Measurements from ENCODE around the gene SPIB. TPM values are rescaled to one million over a fixed set of nuclear protein-coding genes. Genes with fewer than 3 reads are reported as not detected.
A peak's percentile ranks its signal among the peaks of the same experiment; 100 is the strongest.

Gene SPIB
- total and polyA plus RNA-seq, 7 donors, result 3.0 to 58.1 (median 33.7) TPM; not detected in 3

GRCh38 chr19:50477751-50478515 lies 59.2 kb downstream of the SPIB start:
- H3K36me3 ChIP-seq, result peaks cover 12 to 46% (median 18%) of the 10 kb centered on the region in 4 donors
- no peak overlapping the region for H3K27ac ChIP-seq
- WGBS, 2 donors, result 96 to 97% methylated on average over 17 of the region's 17 CpGs
- H3K27me3 ChIP-seq, result no peaks in the 10 kb centered on the region
- no peak for TF ChIP-seq CTCF (IDR thresholded peaks at IDR 0.05)
- no peak for TF ChIP-seq POLR2AphosphoS5 (IDR thresholded peaks at IDR 0.05)
- no peak for TF ChIP-seq POLR2A (IDR thresholded peaks at IDR 0.05)
- TF ChIP-seq EP300 (IDR thresholded peaks at IDR 0.05), result no peak
- H3K4me3 ChIP-seq, result no peak overlapping the region
- H3K9me3 ChIP-seq, result no peaks in the 10 kb centered on the region
- DNase-seq, result no peak
- peaks cover 0 to 26% (median 15%) of the 10 kb centered on the region in 4 donors for H3K4me1 ChIP-seq
- intact Hi-C loops (cut with DNase I), result loop anchor here (2.0 kb wide), 1 partner anchor 101 kb away; the partner anchor contains the start of gene NR1H2

GRCh38 chr19:50478901-50479715 lies 60.4 kb downstream of the SPIB start:
- WGBS, 2 donors, result 91 to 94% methylated on average over 19 of the region's 19 CpGs
- H3K4me1 ChIP-seq, result peaks cover 0 to 26% (median 15%) of the 10 kb centered on the region in 4 donors
- H3K9me3 ChIP-seq, result no peaks in the 10 kb centered on the region
- no peak for DNase-seq
- H3K36me3 ChIP-seq, result peaks cover 12 to 55% (median 18%) of the 10 kb centered on the region in 4 donors
- TF ChIP-seq CTCF (IDR thresholded peaks at IDR 0.05) (peak in 1 of 4 experiments; percentile 17), POLR2A (IDR thresholded peaks at IDR 0.05) (no peak), POLR2AphosphoS5 (IDR thresholded peaks at IDR 0.05) (no peak), EP300 (IDR thresholded peaks at IDR 0.05) (no peak)
- H3K27ac ChIP-seq, result no peak overlapping the region
- intact Hi-C loops (cut with DNase I), result no loop called here
- H3K27me3 ChIP-seq, result no peaks in the 10 kb centered on the region
- H3K4me3 ChIP-seq, result no peak overlapping the region

- no peak for TF ChIP-seq POLR2AphosphoS5 (IDR thresholded peaks at IDR 0.05)
- TF ChIP-seq POLR2A (IDR thresholded peaks at IDR 0.05), result no peak
- TF ChIP-seq EP300 (IDR thresholded peaks at IDR 0.05), result no peak
- no peak for TF ChIP-seq CTCF (IDR thresholded peaks at IDR 0.05)
- no peaks in the 10 kb centered on the region for H3K27me3 ChIP-seq
- no peaks in the 10 kb centered on the region for H3K9me3 ChIP-seq
- H3K4me3 ChIP-seq, result no peak overlapping the region
- peaks cover 12 to 58% (median 18%) of the 10 kb centered on the region in 4 donors for H3K36me3 ChIP-seq
- no peak for DNase-seq
- peaks cover 0 to 26% (median 15%) of the 10 kb centered on the region in 4 donors for H3K4me1 ChIP-seq
- WGBS, 2 donors, result 94 to 96% methylated on average over 16 of the region's 16 CpGs
- no peak overlapping the region for H3K27ac ChIP-seq
- intact Hi-C loops (cut with DNase I), result no loop called here
These were observed 61.1 kb downstream of the SPIB start for GRCh38 chr19:50479761-50480251.

- TF ChIP-seq EP300 (IDR thresholded peaks at IDR 0.05), result no peak
- TF ChIP-seq POLR2A (IDR thresholded peaks at IDR 0.05), result no peak
- H3K4me3 ChIP-seq, result no peak overlapping the region
- peaks cover 0 to 26% (median 15%) of the 10 kb centered on the region in 4 donors for H3K4me1 ChIP-seq
- intact Hi-C loops (cut with DNase I), result no loop called here
- no peak for DNase-seq
- H3K36me3 ChIP-seq, result peaks cover 12 to 64% (median 18%) of the 10 kb centered on the region in 4 donors
- H3K27ac ChIP-seq, result no peak overlapping the region
- no peaks in the 10 kb centered on the region for H3K27me3 ChIP-seq
- 91 to 94% methylated on average over 37 of the region's 37 CpGs for WGBS, 2 donors
- no peaks in the 10 kb centered on the region for H3K9me3 ChIP-seq
These were observed 61.8 kb downstream of the SPIB start for GRCh38 chr19:50480281-50481111.

Other genes with a start within 250 kb of the SPIB start
- gene MYH14, start 215.3 kb upstream of the SPIB start, total RNA-seq, result 1 to 10 TPM in 2 of 4 donors, under 1 TPM in 2; 0.16 to 3.9 (median 1.3) TPM
- gene MYH14, start 215.3 kb upstream of the SPIB start, polyA plus RNA-seq, result 100 to 1,000 TPM in 2 of 3 donors, 10 to 100 TPM in 1; 92.5 to 479 (median 235) TPM
- gene KCNC3, start 89.6 kb upstream of the SPIB start, total RNA-seq, result under 1 TPM in 2 of 4 donors, not detected in 2; 0.36 to 0.83 TPM
- gene KCNC3, start 89.6 kb upstream of the SPIB start, polyA plus RNA-seq, result 1 to 10 TPM in 1 of 3 donors, under 1 TPM in 1, not detected in 1; 0.92 to 1.6 TPM
- under 1 TPM in 2 of 4 donors, not detected in 2; 0.55 to 0.95 TPM for gene NAPSA, start 53.3 kb upstream of the SPIB start, total RNA-seq
- gene NAPSA, start 53.3 kb upstream of the SPIB start, polyA plus RNA-seq, result 1 to 10 TPM in 2 of 3 donors, under 1 TPM in 1; 0.69 to 2.4 (median 2.0) TPM
- gene NR1H2, start 42.5 kb upstream of the SPIB start, total RNA-seq, result 100 to 1,000 TPM in 3 of 4 donors, 10 to 100 TPM in 1; 92.5 to 143 (median 109) TPM
- 10 to 100 TPM; 58.9 to 72.8 (median 65.4) TPM for gene NR1H2, start 42.5 kb upstream of the SPIB start, polyA plus RNA-seq
- 10 to 100 TPM in 3 of 4 donors, 1 to 10 TPM in 1; 9.6 to 20.5 (median 10.0) TPM for gene POLD1, start 34.6 kb upstream of the SPIB start, total RNA-seq
- gene POLD1, start 34.6 kb upstream of the SPIB start, polyA plus RNA-seq, result 10 to 100 TPM; 10.8 to 44.2 (median 19.0) TPM
- not detected for gene MYBPC2, start 14.0 kb downstream of the SPIB start, total RNA-seq
- gene MYBPC2, start 14.0 kb downstream of the SPIB start, polyA plus RNA-seq, result under 1 TPM in 1 of 3 donors, not detected in 2; 0.95 TPM
- 10 to 100 TPM; 38.5 to 48.5 (median 42.3) TPM for gene EMC10, start 57.6 kb downstream of the SPIB start, total RNA-seq
- 100 to 1,000 TPM in 1 of 3 donors, 10 to 100 TPM in 2; 34.2 to 140 (median 41.8) TPM for gene EMC10, start 57.6 kb downstream of the SPIB start, polyA plus RNA-seq
- 1 to 10 TPM in 2 of 4 donors, under 1 TPM in 1, not detected in 1; 0.36 to 7.1 (median 1.2) TPM for gene GARIN5A, start 57.9 kb downstream of the SPIB start, total RNA-seq
- gene GARIN5A, start 57.9 kb downstream of the SPIB start, polyA plus RNA-seq, result 1 to 10 TPM in 2 of 3 donors, not detected in 1; 1.6 to 2.8 TPM
- 10 to 100 TPM; 23.5 to 47.9 (median 33.7) TPM for gene JOSD2, start 92.3 kb downstream of the SPIB start, total RNA-seq
- gene JOSD2, start 92.3 kb downstream of the SPIB start, polyA plus RNA-seq, result 10 to 100 TPM; 55.3 to 85.1 (median 65.7) TPM
- gene ASPDH, start 95.0 kb downstream of the SPIB start, total RNA-seq, result not detected
- gene ASPDH, start 95.0 kb downstream of the SPIB start, polyA plus RNA-seq, result not detected
- 1 to 10 TPM; 2.2 to 2.7 (median 2.4) TPM for gene LRRC4B, start 149.5 kb downstream of the SPIB start, total RNA-seq
- gene LRRC4B, start 149.5 kb downstream of the SPIB start, polyA plus RNA-seq, result 1 to 10 TPM in 1 of 3 donors, under 1 TPM in 1, not detected in 1; 0.23 to 2.8 TPM
- under 1 TPM; 0.28 to 0.66 (median 0.38) TPM for gene SYT3, start 220.9 kb downstream of the SPIB start, total RNA-seq
- gene SYT3, start 220.9 kb downstream of the SPIB start, polyA plus RNA-seq, result under 1 TPM in 2 of 3 donors, not detected in 1; under 0.01 to 0.38 TPM
- not detected for gene C19orf81, start 230.5 kb downstream of the SPIB start, total RNA-seq
- not detected for gene C19orf81, start 230.5 kb downstream of the SPIB start, polyA plus RNA-seq

All from sigmoid colon (tissue), 7 donors.